ENCODE measurements around the gene ACP6.
"Not testable (repeated sequence)": the region's sequence is repeated elsewhere in the genome, so short reads cannot be mapped to it uniquely, and the experiment has no call there.

ACP6 gene

DNA sequence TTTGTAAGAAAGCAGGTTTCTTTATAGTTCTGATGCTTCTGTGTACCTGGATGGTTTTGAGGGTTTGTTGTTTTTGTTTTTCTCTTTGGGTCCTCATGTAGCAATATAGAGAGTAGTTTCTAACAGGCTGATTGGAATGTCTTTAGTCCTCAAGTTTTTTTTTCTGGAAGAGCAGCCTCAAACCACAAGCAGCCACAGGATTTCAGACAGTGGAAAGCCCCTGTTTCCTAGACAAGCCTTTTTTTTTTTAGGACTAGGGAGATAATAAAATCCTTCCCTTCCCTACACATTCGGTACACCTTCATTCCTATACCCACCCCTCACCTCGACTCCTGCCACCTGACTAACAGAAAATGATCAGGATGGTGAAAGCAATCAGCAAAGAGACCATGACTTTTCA lies 47.6 kb downstream of the ACP6 start:
- H3K4me3 ChIP-seq (ENCODE audit: low read depth, low read length): no peak overlapping the region
- TF ChIP-seq, protein P1, sequence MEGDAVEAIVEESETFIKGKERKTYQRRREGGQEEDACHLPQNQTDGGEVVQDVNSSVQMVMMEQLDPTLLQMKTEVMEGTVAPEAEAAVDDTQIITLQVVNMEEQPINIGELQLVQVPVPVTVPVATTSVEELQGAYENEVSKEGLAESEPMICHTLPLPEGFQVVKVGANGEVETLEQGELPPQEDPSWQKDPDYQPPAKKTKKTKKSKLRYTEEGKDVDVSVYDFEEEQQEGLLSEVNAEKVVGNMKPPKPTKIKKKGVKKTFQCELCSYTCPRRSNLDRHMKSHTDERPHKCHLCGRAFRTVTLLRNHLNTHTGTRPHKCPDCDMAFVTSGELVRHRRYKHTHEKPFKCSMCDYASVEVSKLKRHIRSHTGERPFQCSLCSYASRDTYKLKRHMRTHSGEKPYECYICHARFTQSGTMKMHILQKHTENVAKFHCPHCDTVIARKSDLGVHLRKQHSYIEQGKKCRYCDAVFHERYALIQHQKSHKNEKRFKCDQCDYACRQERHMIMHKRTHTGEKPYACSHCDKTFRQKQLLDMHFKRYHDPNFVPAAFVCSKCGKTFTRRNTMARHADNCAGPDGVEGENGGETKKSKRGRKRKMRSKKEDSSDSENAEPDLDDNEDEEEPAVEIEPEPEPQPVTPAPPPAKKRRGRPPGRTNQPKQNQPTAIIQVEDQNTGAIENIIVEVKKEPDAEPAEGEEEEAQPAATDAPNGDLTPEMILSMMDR (IDR thresholded peaks at IDR 0.05; ENCODE audit: low read depth, low read length): no peak

DNA sequence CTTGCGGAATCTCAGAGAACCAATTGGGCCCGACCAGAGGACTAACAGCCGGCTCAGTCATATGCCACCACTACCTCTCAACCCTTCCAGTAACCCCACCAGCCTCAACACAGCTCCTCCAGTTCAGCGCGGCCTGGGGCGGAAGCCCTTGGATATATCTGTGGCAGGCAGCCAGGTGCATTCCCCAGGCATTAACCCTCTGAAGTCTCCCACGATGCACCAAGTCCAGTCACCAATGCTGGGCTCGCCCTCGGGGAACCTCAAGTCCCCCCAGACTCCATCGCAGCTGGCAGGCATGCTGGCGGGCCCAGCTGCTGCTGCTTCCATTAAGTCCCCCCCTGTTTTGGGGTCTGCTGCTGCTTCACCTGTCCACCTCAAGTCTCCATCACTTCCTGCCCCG lies 49.8 kb downstream of the ACP6 start:
- TF ChIP-seq, protein P1 (IDR thresholded peaks at IDR 0.05; ENCODE audit: low read depth, low read length): no peak
- H3K4me3 ChIP-seq (ENCODE audit: low read depth, low read length): no peak overlapping the region

DNA sequence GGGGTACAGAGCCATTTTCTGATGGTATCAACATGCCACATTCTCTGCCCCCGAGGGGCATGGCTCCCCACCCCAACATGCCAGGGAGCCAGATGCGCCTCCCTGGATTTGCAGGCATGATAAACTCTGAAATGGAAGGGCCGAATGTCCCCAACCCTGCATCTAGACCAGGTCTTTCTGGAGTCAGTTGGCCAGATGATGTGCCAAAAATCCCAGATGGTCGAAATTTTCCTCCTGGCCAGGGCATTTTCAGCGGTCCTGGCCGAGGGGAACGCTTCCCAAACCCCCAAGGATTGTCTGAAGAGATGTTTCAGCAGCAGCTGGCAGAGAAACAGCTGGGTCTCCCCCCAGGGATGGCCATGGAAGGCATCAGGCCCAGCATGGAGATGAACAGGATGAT lies 50.6 kb downstream of the ACP6 start:
- no peak overlapping the region for H3K4me3 ChIP-seq (ENCODE audit: low read depth, low read length)
- TF ChIP-seq, protein P1 (IDR thresholded peaks at IDR 0.05; ENCODE audit: low read depth, low read length): no peak

DNA sequence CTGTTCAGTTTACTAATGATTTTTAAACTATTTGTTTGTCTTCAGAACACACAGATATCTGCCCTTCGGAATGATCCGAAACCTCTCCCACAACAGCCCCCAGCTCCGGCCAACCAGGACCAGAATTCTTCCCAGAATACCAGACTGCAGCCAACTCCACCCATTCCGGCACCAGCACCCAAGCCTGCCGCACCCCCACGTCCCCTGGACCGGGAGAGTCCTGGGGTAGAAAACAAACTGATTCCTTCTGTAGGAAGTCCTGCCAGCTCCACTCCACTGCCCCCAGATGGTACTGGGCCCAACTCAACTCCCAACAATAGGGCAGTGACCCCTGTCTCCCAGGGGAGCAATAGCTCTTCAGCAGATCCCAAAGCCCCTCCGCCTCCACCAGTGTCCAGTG lies 51.6 kb downstream of the ACP6 start:
- TF ChIP-seq, protein P1 (IDR thresholded peaks at IDR 0.05; ENCODE audit: low read depth, low read length): no peak
- H3K4me3 ChIP-seq (ENCODE audit: low read depth, low read length): no peak overlapping the region

DNA sequence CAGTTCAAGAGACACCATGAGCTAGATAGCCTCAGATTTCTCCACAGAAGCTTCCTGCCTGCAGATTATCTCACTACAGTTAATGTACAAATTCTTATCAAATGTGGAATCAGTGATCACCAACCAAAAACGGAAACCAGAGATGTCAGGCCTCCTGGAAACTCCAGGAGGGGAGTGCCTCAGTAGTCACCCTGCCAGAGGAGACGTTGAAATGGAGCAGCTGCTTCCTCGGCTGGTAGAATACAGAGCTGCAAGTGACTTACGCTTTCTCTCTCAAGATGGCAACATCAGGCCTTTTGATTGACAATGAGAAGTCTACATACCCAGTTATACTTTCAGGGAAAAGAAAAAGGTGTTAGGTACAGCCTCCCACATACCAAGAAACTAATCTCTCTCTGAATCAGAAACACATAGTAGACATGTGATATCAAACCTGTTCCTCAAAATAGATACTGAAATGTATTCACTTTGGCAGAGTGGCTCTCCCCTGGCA lies 52.2 kb downstream of the ACP6 start:
- TF ChIP-seq, protein P1 (IDR thresholded peaks at IDR 0.05; ENCODE audit: low read depth, low read length): no peak
- H3K4me3 ChIP-seq (ENCODE audit: low read depth, low read length): no peak overlapping the region

DNA sequence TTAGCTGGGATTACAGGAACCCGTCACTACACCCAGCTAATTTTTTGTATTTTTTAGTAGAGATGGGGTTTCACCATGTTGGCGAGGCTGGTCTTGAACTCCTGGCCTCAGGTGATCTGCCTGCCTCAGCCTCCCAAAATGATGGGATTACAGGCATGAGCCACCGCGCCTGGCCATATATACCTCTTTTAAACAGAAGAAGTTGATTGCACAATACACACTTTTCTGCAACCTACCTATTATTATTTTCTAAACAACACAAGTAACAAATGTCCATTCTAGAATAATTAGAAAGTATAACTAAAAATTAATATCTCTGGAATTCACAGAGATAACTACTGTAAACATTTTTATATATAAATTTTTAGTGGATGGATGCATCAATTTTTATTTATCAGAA lies 55.4 kb downstream of the ACP6 start:
- not testable (repeated sequence) for H3K4me3 ChIP-seq (ENCODE audit: low read depth, low read length)

DNA sequence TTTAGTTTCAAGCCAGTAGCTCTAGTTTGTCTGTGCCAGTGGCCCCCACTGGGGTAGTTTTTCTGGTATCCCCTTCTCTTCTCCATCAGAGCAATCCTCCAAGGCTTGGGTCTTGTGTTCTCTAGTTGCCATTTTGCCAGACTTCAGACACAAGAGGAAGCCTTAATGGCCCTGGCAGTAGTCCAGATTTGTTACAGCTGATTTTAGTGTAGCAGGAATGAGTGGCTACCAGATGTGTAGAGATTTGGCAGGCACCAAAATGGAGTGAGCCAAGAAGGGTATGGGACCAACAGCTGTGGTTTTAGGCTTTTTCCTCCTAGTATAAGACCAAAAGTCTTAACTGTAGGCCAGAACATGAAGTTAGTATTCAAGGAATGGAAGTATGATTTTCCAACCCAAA lies 56.8 kb downstream of the ACP6 start:
- TF ChIP-seq, protein P1 (IDR thresholded peaks at IDR 0.05; ENCODE audit: low read depth, low read length): no peak
- no peak overlapping the region for H3K4me3 ChIP-seq (ENCODE audit: low read depth, low read length)

DNA sequence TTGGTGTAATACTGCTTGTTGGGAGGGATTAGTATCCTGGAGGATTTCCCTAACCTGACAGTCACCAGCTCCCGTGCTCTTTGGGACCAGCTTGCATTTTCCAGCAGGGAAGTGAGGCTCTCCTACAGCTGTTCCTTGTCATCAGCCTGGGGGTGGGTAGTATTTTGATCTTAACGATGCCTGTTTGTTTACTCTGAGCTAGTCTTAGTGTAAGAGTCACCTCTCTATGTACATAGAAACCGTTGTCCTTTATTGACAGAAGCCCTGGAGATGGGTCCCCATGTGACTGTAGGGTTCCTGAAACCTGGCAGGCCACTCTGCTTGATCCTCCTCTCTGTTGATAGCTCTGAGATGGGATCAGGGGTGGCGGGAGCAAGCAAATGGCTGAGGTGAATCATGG lies 58.0 kb downstream of the ACP6 start:
- H3K4me3 ChIP-seq (ENCODE audit: low read depth, low read length): no peak overlapping the region
- TF ChIP-seq, protein P1 (IDR thresholded peaks at IDR 0.05; ENCODE audit: low read depth, low read length): no peak

Data from WI38 (cell line).